HCT116 (cell line): Measurements from ENCODE around the gene GANC. TPM values are rescaled to one million over a fixed set of nuclear protein-coding genes. Genes with fewer than 3 reads are reported as not detected.

ENCODE experiments used
- ATAC-seq: fragments of 200-7000 bp; cut with Tn5 transposase; 2 replicates; pipeline ENCODE4 v1.9.1; 2020; ENCODE audit warnings: mild to moderate bottlenecking, moderate library complexity
- BruUV-seq: library from RNA; stranded (reverse); fragments of 400-500 nt; replicated peaks from 2 replicates; lab custom pipeline; 2021; lab: Mats Ljungman, UMichigan
- CTCF ChIA-PET: fragments of 300-600 bp; sonication (Branson Sonifier 250); formaldehyde crosslinking; loops from one replicate; lab custom pipeline; 2021; ENCODE audit warnings: antibody characterized with exemption; lab: Charles Lee
- POLR2A ChIA-PET: fragments of 300-600, 350-600 bp; sonication (Branson Sonifier 250); formaldehyde crosslinking; loops from one replicate; lab custom pipeline; 2021; ENCODE audit warnings: antibody characterized with exemption; lab: Charles Lee
- RAD21 ChIA-PET, 2 experiments: fragments of 300-600 bp; sonication (Branson Sonifier 250); formaldehyde crosslinking; loops; one replicate each; lab custom pipeline; 2023; ENCODE audit warnings: low total read pairs in 2 of 2; ENCODE audit not compliant: uncharacterized antibody in 2 of 2, unreplicated experiment in 2 of 2, low non-redundant PET in 1 of 2; lab: Charles Lee
- DNase-seq: peaks from one replicate; pipeline ENCODE4 v3.0.0-alpha.2; 2010; ENCODE audit warnings: low read depth, low spot score
- H2AFZ ChIP-seq: fragments of 200-600 bp; shearing (Covaris generic), sonication (generic); 2 replicates; pipeline ENCODE4 v1.6.1; 2017; ENCODE audit warnings: low read depth, mixed run types, mixed read lengths, antibody characterized with exemption, low read length; ENCODE audit not compliant: poor library complexity, severe bottlenecking
- H3K27ac ChIP-seq: 2 replicates; pipeline ENCODE4 v1.5.1; 2012; ENCODE audit warnings: low read depth, low read length
- H3K27me3 ChIP-seq: fragments of 200-600 bp; sonication (generic); 2 replicates; pipeline ENCODE4 v1.6.1; 2016; ENCODE audit warnings: mixed run types, low read length, mixed read lengths; ENCODE audit not compliant: insufficient read depth
- H3K36me3 ChIP-seq, 2 experiments: fragments of 200-500 bp in 1 of 2; fragments of 200-600 bp in 1 of 2; sonication (Bioruptor generic) in 1 of 2; sonication (generic) in 1 of 2; 2 replicates each; pipeline versions ENCODE4 v1.5.1 to v1.6.1; 2014 to 2016; ENCODE audit warnings: low read length in 2 of 2, inconsistent platforms in 1 of 2, mixed read lengths in 1 of 2, mixed run types in 1 of 2; ENCODE audit not compliant: insufficient read depth in 2 of 2, control insufficient read depth in 1 of 2
- H3K4me1 ChIP-seq, 2 experiments: fragments of 200-600 bp in 1 of 2; sonication (generic) in 1 of 2; 2 replicates each; pipeline versions ENCODE4 v1.5.1 to v1.6.1; 2012 to 2017; ENCODE audit warnings: low read length in 2 of 2, inconsistent platforms in 1 of 2, mild to moderate bottlenecking in 1 of 2, mixed read lengths in 1 of 2, mixed run types in 1 of 2, moderate library complexity in 1 of 2; ENCODE audit not compliant: insufficient read depth in 2 of 2, control insufficient read depth in 1 of 2
- H3K4me2 ChIP-seq: fragments of 200-600 bp; sonication (generic); 2 replicates; pipeline ENCODE4 v1.6.1; 2017; ENCODE audit warnings: mixed run types, low read length, mixed read lengths
- H3K4me3 ChIP-seq, 2 experiments: fragments of 200-600 bp in 1 of 2; sonication (generic) in 1 of 2; replicated peaks in 1 of 2; 2 replicates each; pipeline ENCODE4 v1.5.1; 2011 to 2016; ENCODE audit warnings: low read length in 2 of 2, control low read depth in 1 of 2, low read depth in 1 of 2, mild to moderate bottlenecking in 1 of 2, mixed read lengths in 1 of 2, mixed run types in 1 of 2
- H3K79me2 ChIP-seq: fragments of 200-600 bp; sonication (generic); 2 replicates; pipeline ENCODE4 v1.6.1; 2017; ENCODE audit warnings: mild to moderate bottlenecking, mixed run types, low read length, moderate library complexity, mixed read lengths; ENCODE audit not compliant: insufficient read depth
- H3K9ac ChIP-seq: fragments of 200-600 bp; sonication (generic); 2 replicates; pipeline ENCODE4 v1.6.1; 2016; ENCODE audit warnings: low read length, mixed read lengths
- H3K9me2 ChIP-seq: fragments of 200-600 bp; sonication (generic), shearing (Covaris generic); 2 replicates; pipeline ENCODE4 v1.6.1; 2017; ENCODE audit warnings: mixed run types, mild to moderate bottlenecking, moderate library complexity; ENCODE audit not compliant: insufficient read depth
- H3K9me3 ChIP-seq, 2 experiments: fragments of 200-500 bp in 1 of 2; fragments of 200-600 bp in 1 of 2; sonication (Bioruptor generic) in 1 of 2; sonication (generic) in 1 of 2; 2 replicates each; pipeline ENCODE4 v1.6.1; 2014 to 2017; ENCODE audit warnings: low read length in 2 of 2, mixed read lengths in 2 of 2, inconsistent platforms in 1 of 2, low read depth in 1 of 2, mild to moderate bottlenecking in 1 of 2, mixed run types in 1 of 2, moderate library complexity in 1 of 2; ENCODE audit not compliant: control insufficient read depth in 1 of 2, insufficient read depth in 1 of 2
- H4K20me1 ChIP-seq: fragments of 200-600 bp; sonication (generic), shearing (Covaris generic); 2 replicates; pipeline ENCODE4 v1.6.1; 2017; ENCODE audit warnings: mixed run types, mild to moderate bottlenecking, moderate library complexity; ENCODE audit not compliant: insufficient read depth
- CBX3 ChIP-seq: IDR thresholded peaks from 2 replicates; pipeline ENCODE4 v1.6.1; 2012; ENCODE audit warnings: low read depth
- CEBPB ChIP-seq: IDR thresholded peaks from 2 replicates; pipeline ENCODE4 v1.6.1; 2012; ENCODE audit warnings: low read depth
- CTCF ChIP-seq, 3 experiments: fragments of 200-600 bp in 1 of 3; sonication (generic) in 1 of 3; IDR thresholded peaks in 2 of 3; conservative IDR thresholded peaks in 1 of 3; 2 replicates each; pipeline ENCODE4 v1.5.1; 2012 to 2017; ENCODE audit warnings: low read depth in 2 of 3, low read length in 2 of 3, antibody characterized with exemption in 1 of 3, borderline replicate concordance in 1 of 3, control low read depth in 1 of 3, mild to moderate bottlenecking in 1 of 3, mixed read lengths in 1 of 3, mixed run types in 1 of 3, moderate library complexity in 1 of 3; ENCODE audit not compliant: insufficient read depth in 1 of 3
- EZH2phosphoT487 ChIP-seq: fragments of 200-600 bp; IDR thresholded peaks from 2 replicates; pipeline ENCODE4 v1.6.1; 2018; ENCODE audit warnings: antibody characterized with exemption, borderline replicate concordance
- SP1 ChIP-seq: IDR thresholded peaks from 2 replicates; pipeline ENCODE4 v1.6.1; 2012; ENCODE audit warnings: low read depth
- TCF7L2 ChIP-seq: IDR thresholded peaks from 2 replicates; pipeline ENCODE4 v1.7.0; 2011; ENCODE audit warnings: borderline replicate concordance, inconsistent platforms; ENCODE audit not compliant: insufficient read depth, insufficient read length; ENCODE audit errors: extremely low read depth
- YY1 ChIP-seq: IDR thresholded peaks from 2 replicates; pipeline ENCODE4 v1.6.1; 2011; ENCODE audit warnings: low read length, low read depth, moderate library complexity, mild to moderate bottlenecking; ENCODE audit not compliant: insufficient replicate concordance; ENCODE audit errors: extremely low read depth
- ZNF274 ChIP-seq: fragments of 200-500 bp; sonication (Bioruptor generic); IDR thresholded peaks from 2 replicates; pipeline ENCODE4 v1.6.1; 2014; ENCODE audit warnings: mild to moderate bottlenecking, low read depth, low read length, inconsistent platforms
- intact Hi-C: fragments of 100-400 bp; cut with micrococcal nuclease; formaldehyde crosslinking; loops from 2 replicates; pipeline ENCODE4 v1.10.0; 2022
- total RNA-seq: library from RNA; stranded (reverse); gene quantifications from one replicate; pipeline ENCODE4 v1.2.1, GENCODE V29; 2021; ENCODE audit not compliant: unreplicated experiment
- TF ChIP-seq, protein P1 (sequence below): IDR thresholded peaks from 2 replicates; pipeline ENCODE4 v1.6.1; 2011; ENCODE audit warnings: mild to moderate bottlenecking, low read length, moderate library complexity; ENCODE audit not compliant: insufficient replicate concordance; ENCODE audit errors: extremely low read depth

Gene GANC
- total RNA-seq, 1 experiment from 2014 or later: 13.1 TPM

GRCh38 chr15:42284551-42284950 is 11.6 kb downstream of the GANC start (continued):
- TF ChIP-seq YY1: no peak

DNA sequence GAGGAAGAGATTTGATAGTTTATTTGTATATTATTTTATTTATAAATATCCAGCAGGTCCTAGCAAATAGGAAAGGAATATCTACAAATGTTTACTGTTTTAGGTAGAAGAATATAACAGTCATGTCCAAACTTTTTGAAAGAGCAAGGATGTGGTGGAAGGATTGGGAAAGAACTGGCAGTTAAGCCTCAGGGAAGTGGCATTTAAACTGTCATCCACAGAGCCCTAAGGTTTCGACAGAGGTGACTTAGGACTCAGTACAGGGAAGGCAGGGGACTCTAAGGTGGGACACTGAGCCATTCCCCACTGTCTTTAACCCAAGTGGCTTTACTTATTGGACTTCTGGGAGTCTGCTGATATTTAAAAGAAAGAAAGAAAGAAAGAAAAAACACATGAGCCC is 12.0 kb downstream of the GANC start:
- ChIA-PET CTCF (no interaction called here), RAD21 (no interaction called here), POLR2A (no interaction called here)
- TF ChIP-seq, protein P1, sequence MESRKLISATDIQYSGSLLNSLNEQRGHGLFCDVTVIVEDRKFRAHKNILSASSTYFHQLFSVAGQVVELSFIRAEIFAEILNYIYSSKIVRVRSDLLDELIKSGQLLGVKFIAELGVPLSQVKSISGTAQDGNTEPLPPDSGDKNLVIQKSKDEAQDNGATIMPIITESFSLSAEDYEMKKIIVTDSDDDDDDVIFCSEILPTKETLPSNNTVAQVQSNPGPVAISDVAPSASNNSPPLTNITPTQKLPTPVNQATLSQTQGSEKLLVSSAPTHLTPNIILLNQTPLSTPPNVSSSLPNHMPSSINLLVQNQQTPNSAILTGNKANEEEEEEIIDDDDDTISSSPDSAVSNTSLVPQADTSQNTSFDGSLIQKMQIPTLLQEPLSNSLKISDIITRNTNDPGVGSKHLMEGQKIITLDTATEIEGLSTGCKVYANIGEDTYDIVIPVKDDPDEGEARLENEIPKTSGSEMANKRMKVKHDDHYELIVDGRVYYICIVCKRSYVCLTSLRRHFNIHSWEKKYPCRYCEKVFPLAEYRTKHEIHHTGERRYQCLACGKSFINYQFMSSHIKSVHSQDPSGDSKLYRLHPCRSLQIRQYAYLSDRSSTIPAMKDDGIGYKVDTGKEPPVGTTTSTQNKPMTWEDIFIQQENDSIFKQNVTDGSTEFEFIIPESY: no peak
- TF ChIP-seq CBX3 (no peak), EZH2phosphoT487 (no peak), CTCF (IDR thresholded peaks at IDR 0.05 in 2 of 3, conservative IDR thresholded peaks at IDR 0.05 in 1 of 3; ENCODE audit: borderline replicate concordance in 1 of 3, insufficient read depth in 1 of 3, low read depth in 2 of 3, low read length in 2 of 3) (no peak), YY1 (no peak), SP1 (no peak), TCF7L2 (no peak), ZNF274 (no peak), CEBPB (no peak)
- intact Hi-C loops: no loop called here
- no peak overlapping the region for H3K27ac ChIP-seq
- no peaks in the 10 kb centered on the region for H3K36me3 ChIP-seq
- H3K4me2 ChIP-seq: no peak overlapping the region
- H3K9ac ChIP-seq: no peak overlapping the region
- no peaks in the 10 kb centered on the region for H3K9me3 ChIP-seq
- no peak overlapping the region for H3K4me3 ChIP-seq
- ATAC-seq: no peak
- H3K9me2 ChIP-seq: no peaks in the 10 kb centered on the region
- DNase-seq: no peak
- BruUV-seq: no TSS peak
- 0 out of 4 replicates have a peak, but pooled peaks cover 0 to 3% of the 10 kb centered on the region in 2 experiments for H3K4me1 ChIP-seq
- H3K27me3 ChIP-seq: no peaks in the 10 kb centered on the region
- no peaks in the 10 kb centered on the region for H3K79me2 ChIP-seq
- no peak overlapping the region for H2AFZ ChIP-seq
- H4K20me1 ChIP-seq: no peaks in the 10 kb centered on the region
